Duodenal mucosa (tissue), 2 donors: Measurements from ENCODE around the gene DENND6A.

Experiments
- H3K27ac ChIP-seq: one replicate; pipeline ENCODE4 v1.7.0; 2013; ENCODE audit warnings: low read depth, low read length
- H3K27me3 ChIP-seq, 2 donors: one replicate each; pipeline ENCODE4 v1.7.0; 2013; ENCODE audit warnings: low read length in 2 of 2, control low read depth in 1 of 2; ENCODE audit not compliant: insufficient read depth in 2 of 2, control insufficient read depth in 1 of 2
- H3K36me3 ChIP-seq, 2 donors: one replicate each; pipeline ENCODE4 v1.7.0; 2013; ENCODE audit warnings: low read length in 2 of 2, control low read depth in 1 of 2; ENCODE audit not compliant: insufficient read depth in 2 of 2, control insufficient read depth in 1 of 2
- H3K4me1 ChIP-seq, 2 donors: one replicate each; pipeline ENCODE4 v1.7.0; 2013; ENCODE audit warnings: low read length in 2 of 2, control low read depth in 1 of 2; ENCODE audit not compliant: insufficient read depth in 2 of 2, control insufficient read depth in 1 of 2
- H3K4me3 ChIP-seq, 2 donors: one replicate each; pipeline ENCODE4 v1.7.0; 2013; ENCODE audit warnings: low read length in 2 of 2, low read depth in 1 of 2
- H3K9ac ChIP-seq, 2 donors: one replicate each; pipeline ENCODE4 v1.7.0; 2013; ENCODE audit warnings: low read length in 2 of 2, low read depth in 1 of 2
- H3K9me3 ChIP-seq, 2 donors: one replicate each; pipeline ENCODE4 v1.7.0; 2013; ENCODE audit warnings: low read length in 2 of 2, control low read depth in 1 of 2; ENCODE audit not compliant: control insufficient read depth in 1 of 2

Gene DENND6A

DNA sequence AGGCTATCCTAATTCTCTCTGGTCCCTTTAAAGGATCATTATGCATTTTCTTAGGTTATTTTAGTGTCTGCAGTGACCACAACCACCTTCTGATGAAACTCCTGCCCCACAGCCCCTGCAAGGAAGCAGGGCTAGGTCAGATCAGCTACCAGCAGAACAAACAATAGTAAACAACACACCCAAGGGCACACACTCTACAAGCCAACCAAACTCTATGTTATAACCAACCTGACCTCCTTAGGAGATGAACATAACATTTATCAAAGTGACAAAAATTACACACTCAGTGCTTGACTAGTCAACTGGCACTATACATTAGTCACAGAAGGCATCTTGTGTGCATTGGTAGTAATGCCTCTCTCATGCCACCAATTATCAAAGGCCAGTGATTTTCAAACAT, 17.3 kb downstream of the DENND6A start:
- Histone ChIP-seq H3K36me3 (peaks cover 0 to 15% of the 10 kb centered on the region in 2 donors), H3K4me3 (no peak overlapping the region), H3K4me1 (peaks cover 0 to 5% of the 10 kb centered on the region in 2 donors), H3K9me3 (no peaks in the 10 kb centered on the region), H3K27me3 (no peaks in the 10 kb centered on the region), H3K9ac (no peak overlapping the region), H3K27ac (no peak overlapping the region)

DNA sequence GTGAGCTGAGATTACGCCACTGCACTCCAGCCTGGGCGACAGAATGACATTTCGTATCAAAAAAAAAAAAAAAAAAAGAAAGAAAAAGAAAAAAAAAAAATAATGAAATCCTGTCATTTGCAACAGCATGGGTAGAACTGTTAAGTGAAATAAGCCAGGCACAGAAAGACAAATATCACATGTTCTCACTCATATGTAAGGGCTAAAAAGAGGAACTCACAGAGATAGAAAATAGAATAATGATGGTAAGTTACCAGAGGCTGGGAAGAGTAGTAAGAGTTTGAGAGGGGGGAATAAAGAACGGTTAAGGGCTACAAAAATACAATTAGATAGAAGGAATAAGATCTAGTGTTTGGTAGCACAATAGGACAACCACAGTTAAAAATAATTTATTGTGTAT, 19.7 kb downstream of the DENND6A start:
- Histone ChIP-seq H3K4me3 (no peak overlapping the region), H3K27me3 (no peaks in the 10 kb centered on the region), H3K27ac (no peak overlapping the region), H3K9me3 (no peaks in the 10 kb centered on the region), H3K4me1 (peaks cover 0 to 5% of the 10 kb centered on the region in 2 donors), H3K9ac (no peak overlapping the region), H3K36me3 (peaks cover 0 to 7% of the 10 kb centered on the region in 2 donors)

DNA sequence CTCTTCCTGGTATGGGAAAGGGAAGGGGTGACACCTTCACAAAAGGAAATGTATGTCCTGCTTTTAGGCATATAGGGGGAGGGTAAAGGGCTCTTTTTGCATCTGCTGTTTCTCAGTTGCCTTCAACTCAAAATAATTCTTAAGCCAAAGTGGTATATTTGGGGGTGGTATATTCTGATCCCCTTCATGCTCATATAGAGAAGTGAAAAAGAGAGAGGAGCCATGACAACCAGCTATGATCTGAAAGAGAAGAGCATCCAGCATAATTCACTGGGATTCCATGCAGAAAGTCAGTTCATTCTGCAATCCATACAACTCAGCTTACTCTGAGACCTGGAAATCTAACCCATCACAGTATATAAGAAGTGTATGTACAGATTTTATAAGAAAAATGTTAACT, 22.3 kb downstream of the DENND6A start:
- Histone ChIP-seq H3K27me3 (no peaks in the 10 kb centered on the region), H3K9me3 (no peaks in the 10 kb centered on the region), H3K4me3 (no peak overlapping the region), H3K4me1 (peaks cover 0 to 3% of the 10 kb centered on the region in 2 donors), H3K27ac (no peak overlapping the region), H3K9ac (no peak overlapping the region), H3K36me3 (peaks cover 6 to 13% of the 10 kb centered on the region in 2 donors)

DNA sequence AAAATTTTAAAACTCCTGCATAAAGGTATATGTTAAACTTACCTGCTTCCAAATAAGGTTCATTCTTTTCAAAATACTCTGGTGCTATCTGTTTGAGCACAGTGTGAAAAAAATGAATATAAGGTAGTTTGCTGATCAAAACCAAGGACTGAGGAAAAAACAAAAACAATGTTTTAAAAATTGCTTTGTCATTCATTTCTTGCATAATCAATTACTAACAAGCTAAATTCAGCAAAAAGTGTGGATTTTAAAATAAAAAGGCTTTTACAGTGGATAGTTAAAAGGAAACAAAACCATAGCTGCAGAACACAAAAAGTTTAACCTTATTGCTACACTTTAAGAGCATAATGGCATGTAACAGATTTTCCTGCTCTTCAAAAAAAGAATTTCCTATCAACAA, 31.5 kb downstream of the DENND6A start:
- Histone ChIP-seq H3K27ac (no peak overlapping the region), H3K9me3 (no peaks in the 10 kb centered on the region), H3K36me3 (peaks cover 8 to 40% of the 10 kb centered on the region in 2 donors), H3K9ac (no peak overlapping the region), H3K27me3 (no peaks in the 10 kb centered on the region), H3K4me1 (no peaks in the 10 kb centered on the region), H3K4me3 (no peak overlapping the region)

DNA sequence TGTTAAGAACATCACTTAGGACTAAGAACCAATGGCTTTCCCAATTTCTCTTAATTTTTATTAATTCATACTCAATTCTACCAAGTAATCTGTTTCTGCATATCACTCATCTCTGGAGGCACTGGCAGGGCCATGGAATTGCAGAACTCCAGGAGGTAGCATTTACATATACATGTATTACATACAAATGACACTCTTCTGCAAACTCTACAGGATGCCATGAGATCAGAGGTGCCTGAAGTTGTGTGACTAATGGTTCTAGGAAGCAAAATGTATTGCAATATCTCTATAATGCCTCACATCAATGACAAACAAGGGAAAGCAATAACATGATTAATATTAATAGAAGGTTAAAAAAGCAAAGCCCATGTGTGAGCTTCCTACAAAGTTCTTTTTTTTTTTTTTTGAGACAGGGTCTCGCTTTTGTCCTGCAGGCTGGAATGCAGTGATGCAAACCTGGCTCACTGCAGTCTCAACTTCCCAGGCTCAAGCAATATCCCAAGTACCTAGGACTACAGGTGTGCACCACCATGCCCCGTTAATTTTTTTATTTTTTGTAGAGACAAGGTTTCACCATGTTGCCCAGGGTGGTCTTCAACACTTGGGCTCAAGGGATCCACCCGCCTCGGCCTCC, 33.0 kb downstream of the DENND6A start:
- Histone ChIP-seq H3K27ac (no peak overlapping the region), H3K36me3 (peaks cover 5 to 37% of the 10 kb centered on the region in 2 donors), H3K9me3 (no peaks in the 10 kb centered on the region), H3K27me3 (no peaks in the 10 kb centered on the region), H3K4me3 (no peak overlapping the region), H3K9ac (no peak overlapping the region), H3K4me1 (no peaks in the 10 kb centered on the region)

DNA sequence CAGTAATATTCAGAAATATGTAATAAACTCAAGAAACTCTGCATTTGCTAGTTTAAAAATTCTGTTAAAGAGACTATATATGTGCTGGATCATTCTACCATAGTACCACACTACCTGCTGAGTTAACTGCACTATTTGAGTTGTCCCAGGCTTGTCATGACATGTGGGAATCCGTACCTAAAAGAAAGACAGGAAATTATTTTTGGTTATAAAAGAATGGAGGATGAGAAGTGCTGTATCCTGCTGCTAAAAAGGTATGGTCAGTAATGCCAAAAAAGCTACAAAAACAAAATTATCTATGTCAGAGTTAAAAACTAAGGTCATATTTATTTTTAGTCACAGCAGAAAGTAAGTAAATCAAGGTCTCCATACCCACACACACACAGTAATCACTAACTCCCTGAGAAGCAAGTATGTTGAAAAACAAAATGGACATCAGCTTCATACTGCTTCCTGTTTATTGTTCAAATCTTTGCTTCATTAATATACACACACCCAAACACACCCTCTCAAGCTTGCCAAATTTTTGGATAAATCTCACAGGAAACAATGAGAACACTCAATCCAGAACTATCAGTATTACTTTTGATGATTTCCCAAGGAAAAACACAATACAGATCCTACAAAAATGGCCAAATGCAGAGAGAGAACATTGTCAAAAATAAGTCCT, 33.7 kb downstream of the DENND6A start:
- peaks cover 5 to 44% of the 10 kb centered on the region in 2 donors for H3K36me3 ChIP-seq
- no peak overlapping the region for H3K27ac ChIP-seq
- peaks cover 4 to 7% of the 10 kb centered on the region in 2 donors for H3K4me1 ChIP-seq
- no peak overlapping the region for H3K9ac ChIP-seq
- H3K4me3 ChIP-seq = no peak overlapping the region
- no peaks in the 10 kb centered on the region for H3K9me3 ChIP-seq
- H3K27me3 ChIP-seq = no peaks in the 10 kb centered on the region

DNA sequence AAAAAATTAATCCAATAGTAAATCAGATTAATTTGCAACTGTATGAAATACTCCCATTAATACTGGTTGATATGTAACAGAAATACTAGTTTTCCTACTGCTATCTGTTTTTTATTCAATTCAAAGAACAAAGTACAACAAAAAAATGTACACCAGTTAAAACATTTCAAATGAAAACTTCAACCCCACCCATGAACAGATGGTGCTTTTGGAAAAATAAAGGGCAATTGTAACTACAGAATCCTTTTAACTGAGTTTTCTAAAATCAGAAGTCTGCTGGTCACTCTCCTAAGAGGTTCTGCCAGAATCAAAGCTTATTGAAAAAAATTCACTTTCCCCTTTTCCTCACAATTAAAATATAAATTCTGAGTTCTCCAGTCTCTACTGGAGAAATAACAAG, 34.3 kb downstream of the DENND6A start:
- no peak overlapping the region for H3K27ac ChIP-seq
- no peaks in the 10 kb centered on the region for H3K9me3 ChIP-seq

DNA sequence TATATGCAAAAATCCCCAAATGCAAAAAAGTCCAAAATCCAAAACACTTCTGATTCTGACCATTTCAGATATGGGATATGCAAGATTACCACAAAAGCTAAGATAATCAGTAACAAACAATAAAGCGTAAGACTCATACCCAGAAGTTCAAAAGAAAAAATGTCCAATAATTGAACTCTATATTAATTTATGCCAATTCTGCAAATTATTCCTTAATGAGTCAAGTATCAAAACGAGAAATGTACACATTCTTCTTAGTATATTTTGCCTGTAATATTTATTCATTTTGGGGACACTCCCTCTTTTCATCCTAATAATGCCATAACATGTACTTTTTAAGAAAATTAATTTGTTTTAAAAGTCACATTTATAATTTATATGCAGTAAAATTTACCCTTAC, 37.1 kb downstream of the DENND6A start:
- Histone ChIP-seq H3K27me3 (no peaks in the 10 kb centered on the region), H3K9ac (no peak overlapping the region), H3K4me3 (no peak overlapping the region), H3K27ac (no peak overlapping the region), H3K9me3 (no peaks in the 10 kb centered on the region), H3K4me1 (peaks cover 4 to 7% of the 10 kb centered on the region in 2 donors), H3K36me3 (peaks cover 5 to 45% of the 10 kb centered on the region in 2 donors)

More for the DNA sequence above, 34.3 kb downstream of the DENND6A start:
- H3K36me3 ChIP-seq = peaks cover 5 to 42% of the 10 kb centered on the region in 2 donors
- no peak overlapping the region for H3K4me3 ChIP-seq
- no peaks in the 10 kb centered on the region for H3K27me3 ChIP-seq
- peaks cover 4 to 7% of the 10 kb centered on the region in 2 donors for H3K4me1 ChIP-seq
- H3K9ac ChIP-seq = no peak overlapping the region

DNA sequence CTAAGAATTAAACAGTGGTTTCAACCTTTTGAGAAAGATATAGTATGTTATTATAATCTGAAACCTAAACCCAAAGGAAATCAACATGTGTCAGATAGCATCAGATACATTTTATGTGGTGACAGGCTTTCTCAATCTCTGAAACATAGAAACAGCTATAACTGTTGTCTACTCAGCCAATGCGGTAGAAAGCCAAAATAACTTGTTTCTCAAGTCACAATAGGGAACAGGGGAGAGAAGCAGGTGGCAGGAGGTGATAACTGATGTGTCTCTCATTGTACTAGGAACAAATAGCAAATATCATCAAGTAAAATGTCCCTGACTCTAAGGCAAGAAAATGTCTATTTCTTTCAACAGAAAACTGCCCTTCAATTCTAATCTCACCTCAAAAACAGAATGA, 38.6 kb downstream of the DENND6A start:
- Histone ChIP-seq H3K9me3 (no peaks in the 10 kb centered on the region), H3K4me3 (no peak overlapping the region), H3K4me1 (peaks cover 4 to 7% of the 10 kb centered on the region in 2 donors), H3K27me3 (no peaks in the 10 kb centered on the region), H3K9ac (no peak overlapping the region), H3K36me3 (peaks cover 3 to 31% of the 10 kb centered on the region in 2 donors), H3K27ac (no peak overlapping the region)

DNA sequence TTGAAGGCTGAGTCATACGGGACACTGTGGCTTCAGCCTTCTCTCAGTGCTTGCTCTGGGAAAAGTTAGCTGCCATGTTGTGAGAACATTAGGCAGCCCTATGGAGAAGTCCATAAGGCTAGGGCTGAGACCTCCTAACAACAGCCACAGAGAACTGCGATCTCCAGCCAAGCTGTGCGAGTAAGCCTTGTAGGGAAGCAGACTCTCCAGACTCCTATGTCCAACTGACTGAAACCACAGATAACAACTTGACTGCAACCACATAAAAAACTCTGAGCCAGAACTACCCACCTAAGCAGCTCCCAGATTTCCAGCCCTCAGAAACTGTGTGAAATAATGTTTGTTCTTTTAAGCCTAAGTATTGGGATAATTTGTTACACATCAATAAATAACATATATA, 40.7 kb downstream of the DENND6A start:
- H3K4me3 ChIP-seq = no peak overlapping the region
- H3K9me3 ChIP-seq = no peaks in the 10 kb centered on the region
- H3K9ac ChIP-seq = no peak overlapping the region
- no peak overlapping the region for H3K27ac ChIP-seq
- peaks cover 4 to 7% of the 10 kb centered on the region in 2 donors for H3K4me1 ChIP-seq
- H3K36me3 ChIP-seq = peaks cover 3 to 29% of the 10 kb centered on the region in 2 donors
- no peaks in the 10 kb centered on the region for H3K27me3 ChIP-seq
